Omental fat pad (tissue), 4 donors: Measurements from ENCODE around the gene MIGA2. TPM values are rescaled to one million over a fixed set of nuclear protein-coding genes. Genes with fewer than 3 reads are reported as not detected.

Source experiments
- ATAC-seq: fragments of 150-250 bp; one replicate; pipeline ENCODE4 v1.9.1; 2016; ENCODE audit warnings: mild to moderate bottlenecking, moderate library complexity; ENCODE audit not compliant: low FRiP score
- DNase-seq: peaks from one replicate; pipeline ENCODE4 v3.0.0-alpha.2; 2019; ENCODE audit warnings: low spot score
- CTCF ChIP-seq, 3 donors: fragments of 450-650 bp; IDR thresholded peaks; one replicate each; pipeline ENCODE4 v1.5.1; 2016 to 2017; ENCODE audit warnings: antibody characterized with exemption in 3 of 3, mild to moderate bottlenecking in 3 of 3, moderate library complexity in 2 of 3
- total RNA-seq, 4 donors: library from RNA; depleted of rRNA; stranded (reverse); fragments of >200 nt; gene quantifications; one replicate each; pipeline ENCODE4 v1.1.0, GENCODE V29; 2016

The MIGA2 gene
- total RNA-seq, 4 donors from 2014 or later = 19.4 to 38.5 (median 20.9) TPM

GRCh38 chr9:129073404-129073803 lies 37.0 kb downstream of the MIGA2 start:
- ATAC-seq = no peak
- no peak for TF ChIP-seq CTCF (IDR thresholded peaks at IDR 0.05)
- no peak for DNase-seq

GRCh38 chr9:129074106-129074505 lies 37.7 kb downstream of the MIGA2 start:
- ATAC-seq (no peak), DNase-seq (no peak)
- TF ChIP-seq CTCF (IDR thresholded peaks at IDR 0.05) = no peak

GRCh38 chr9:129075996-129076639 lies 39.7 kb downstream of the MIGA2 start:
- TF ChIP-seq CTCF (IDR thresholded peaks at IDR 0.05) = no peak
- no peak for ATAC-seq
- no peak for DNase-seq

- ATAC-seq (no peak), DNase-seq (no peak)
- no peak for TF ChIP-seq CTCF (IDR thresholded peaks at IDR 0.05)
These were observed 40.2 kb downstream of the MIGA2 start for GRCh38 chr9:129076640-129077037.

GRCh38 chr9:129077236-129077635 lies 40.8 kb downstream of the MIGA2 start:
- DNase-seq (no peak), ATAC-seq (no peak)
- TF ChIP-seq CTCF (IDR thresholded peaks at IDR 0.05) = no peak

- ATAC-seq (no peak), DNase-seq (no peak)
- TF ChIP-seq CTCF (IDR thresholded peaks at IDR 0.05) = no peak
These were observed 42.5 kb downstream of the MIGA2 start for GRCh38 chr9:129078691-129079503.

GRCh38 chr9:129079829-129080228 lies 43.4 kb downstream of the MIGA2 start:
- no peak for ATAC-seq
- no peak for TF ChIP-seq CTCF (IDR thresholded peaks at IDR 0.05)

More at GRCh38 chr9:129079829-129080228, 43.4 kb downstream of the MIGA2 start:
- DNase-seq = no peak
